Adrenal gland (tissue), 5 donors: ENCODE measurements around the gene SDR42E2.

Source experiments
- CTCF ChIP-seq, 6 experiments: fragments of 450-650 bp in 4 of 6; fragments of 200-600 bp in 2 of 6; sonication (generic) in 1 of 6; IDR thresholded peaks; 1 replicate in 5 of 6; 2 replicates in 1 of 6; pipeline versions ENCODE4 v1.5.1 to v1.8.0; 2016 to 2021; ENCODE audit warnings: antibody characterized with exemption in 6 of 6, mild to moderate bottlenecking in 2 of 6, moderate library complexity in 1 of 6
- POLR2A ChIP-seq, 2 donors: fragments of 450-650 bp; IDR thresholded peaks; one replicate each; pipeline ENCODE4 v1.6.1; 2017; ENCODE audit warnings: antibody characterized with exemption in 2 of 2, mild to moderate bottlenecking in 2 of 2, moderate library complexity in 1 of 2
- donor health status: DM: no; HTN: no; CAD: no.

- no peak for TF ChIP-seq POLR2A (IDR thresholded peaks at IDR 0.05)
- TF ChIP-seq CTCF (IDR thresholded peaks at IDR 0.05): no peak
Observed at GRCh38 chr16:22217890-22218730, 55.8 kb downstream of the SDR42E2 start.
